Stimulated activated CD8-positive, alpha-beta memory T cell treated with anti-CD3 and anti-CD28 coated beads, Interleukin-12 subunit alpha, Interleukin-12 subunit beta, amount 100 ng/mL, for 24 hours (primary cell): ENCODE results near the gene CACNA1H.
"Not testable (repeated sequence)": the region's sequence is repeated elsewhere in the genome, so short reads cannot be mapped to it uniquely, and the experiment has no call there.

ENCODE experiments used
- DNase-seq: peaks from one replicate; pipeline ENCODE4 v3.0.0-alpha.2; 2020; ENCODE audit errors: extremely low read depth

The CACNA1H gene

DNA sequence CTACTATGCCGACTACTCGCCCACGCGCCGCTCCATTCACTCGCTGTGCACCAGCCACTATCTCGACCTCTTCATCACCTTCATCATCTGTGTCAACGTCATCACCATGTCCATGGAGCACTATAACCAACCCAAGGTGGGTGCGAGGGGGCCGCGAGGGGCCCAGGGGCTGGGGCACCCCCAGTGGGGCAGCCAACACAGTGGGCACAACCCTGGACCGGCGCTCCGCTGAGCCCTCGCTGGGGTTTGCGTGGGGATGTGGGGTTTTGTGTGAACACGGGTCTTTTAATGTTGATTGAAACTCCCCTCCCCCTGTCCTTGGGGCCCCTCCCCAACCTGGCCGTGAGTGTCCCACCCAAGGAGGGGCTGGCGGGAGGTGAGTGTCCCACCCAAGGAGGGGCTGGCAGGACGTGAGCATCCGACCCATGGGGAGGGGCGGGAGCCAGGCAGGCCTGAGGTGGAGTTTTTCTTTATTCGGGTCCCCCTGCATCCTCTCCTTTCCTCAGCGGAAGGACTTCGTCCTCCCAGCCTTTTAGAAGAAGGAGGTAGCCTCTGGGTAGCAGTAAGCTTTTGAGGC, 61.0 kb downstream of the CACNA1H start:
- DNase-seq = no peak

DNA sequence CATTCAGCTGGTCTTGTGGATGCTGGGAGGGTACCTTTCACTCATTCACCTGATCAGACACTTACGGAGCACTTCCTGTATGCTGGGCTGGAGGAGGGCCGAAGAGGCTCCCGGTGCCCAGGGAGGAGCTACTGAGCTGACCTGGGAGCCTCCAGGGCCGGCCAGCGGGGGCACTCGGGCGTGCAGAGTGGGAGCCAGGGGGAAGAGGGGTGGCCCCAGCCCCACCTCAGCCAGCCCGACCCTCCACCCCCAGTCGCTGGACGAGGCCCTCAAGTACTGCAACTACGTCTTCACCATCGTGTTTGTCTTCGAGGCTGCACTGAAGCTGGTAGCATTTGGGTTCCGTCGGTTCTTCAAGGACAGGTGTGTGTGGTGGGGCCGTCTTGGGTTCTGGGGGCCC, 61.8 kb downstream of the CACNA1H start:
- DNase-seq = no peak

DNA sequence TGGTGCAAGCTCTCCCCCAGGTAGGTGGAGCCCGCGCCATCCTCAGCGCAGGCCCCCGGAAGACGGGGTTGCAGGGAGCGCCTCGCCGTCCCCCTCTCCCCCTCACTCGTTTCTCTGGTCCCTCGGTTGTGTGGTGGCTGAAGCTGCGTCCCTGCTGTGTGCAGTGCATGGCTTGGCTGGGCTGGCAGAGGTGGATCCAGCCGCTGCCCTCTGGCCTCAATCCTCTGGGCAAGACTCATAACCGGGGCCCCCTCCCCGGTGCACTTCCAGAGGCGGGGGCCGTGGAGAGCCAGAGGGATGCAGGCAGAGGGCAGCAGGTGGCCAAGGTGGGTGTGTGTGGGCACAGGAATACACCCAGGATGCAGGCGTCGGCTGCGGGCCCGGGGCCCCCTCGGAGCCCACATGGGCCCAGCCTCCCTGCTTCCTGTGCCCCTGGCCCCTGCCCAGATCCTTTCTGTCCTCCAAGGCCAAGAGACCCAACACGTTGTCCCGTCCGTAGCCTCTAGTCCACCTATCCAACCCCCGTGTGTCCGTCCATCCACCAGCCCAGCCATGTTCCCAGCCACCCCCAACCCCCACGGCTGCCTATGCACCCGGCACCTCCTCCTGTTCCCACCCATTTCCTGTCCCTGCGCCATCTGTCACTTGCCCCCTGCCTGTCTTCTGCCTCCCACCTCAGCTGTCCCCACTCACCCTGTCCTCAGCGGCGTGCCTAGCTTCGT, 62.8 kb downstream of the CACNA1H start:
- no peak for DNase-seq

DNA sequence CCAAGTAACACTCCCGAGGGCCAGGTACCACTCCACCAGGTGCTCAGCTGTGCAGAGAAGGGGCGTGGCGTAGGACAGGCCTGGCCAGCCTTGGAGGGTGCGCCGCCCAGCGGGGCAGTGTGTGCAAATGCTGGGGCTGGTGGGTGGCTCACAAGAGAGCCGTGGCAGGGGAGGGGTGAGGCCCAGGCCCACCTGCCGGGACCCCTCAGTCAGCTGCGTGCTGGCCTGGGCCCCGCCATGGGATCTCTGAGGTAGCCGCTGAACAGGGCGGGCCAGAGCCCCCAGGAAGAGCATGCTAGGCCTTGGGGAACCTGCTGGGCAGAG, 63.4 kb downstream of the CACNA1H start:
- DNase-seq = no peak

DNA sequence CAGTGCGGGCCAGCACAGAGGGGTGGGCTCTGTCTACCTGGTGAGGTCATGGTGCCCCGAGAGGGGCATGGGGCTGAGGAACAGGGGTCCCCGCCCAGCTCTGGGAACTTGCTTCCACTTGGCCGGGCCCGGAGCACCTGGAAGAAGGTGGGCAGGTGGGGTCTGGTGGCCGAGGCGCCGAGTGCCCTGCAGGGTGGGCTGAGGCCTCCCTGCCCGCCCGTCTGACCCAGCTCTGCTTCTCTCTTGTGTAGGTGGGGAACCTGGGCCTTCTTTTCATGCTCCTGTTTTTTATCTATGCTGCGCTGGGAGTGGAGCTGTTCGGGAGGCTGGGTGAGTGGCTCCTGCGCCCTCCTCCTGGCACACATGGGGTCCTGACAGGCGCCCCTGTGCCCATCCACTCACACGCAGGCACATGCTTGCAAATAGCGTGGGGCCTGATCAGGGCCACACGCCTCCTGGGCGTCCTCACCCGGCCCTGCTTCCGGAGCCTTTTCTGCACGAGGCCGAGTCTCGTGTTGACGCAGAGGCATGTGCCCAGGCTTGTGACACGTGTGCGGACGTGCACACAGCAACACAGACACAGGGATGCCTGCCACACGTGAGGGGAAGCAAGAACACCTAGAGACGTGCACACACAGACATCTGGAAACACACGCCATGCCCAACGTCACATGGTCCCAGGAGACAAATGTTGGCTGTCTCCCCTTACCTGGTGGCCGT, 63.9 kb downstream of the CACNA1H start:
- no peak for DNase-seq

DNA sequence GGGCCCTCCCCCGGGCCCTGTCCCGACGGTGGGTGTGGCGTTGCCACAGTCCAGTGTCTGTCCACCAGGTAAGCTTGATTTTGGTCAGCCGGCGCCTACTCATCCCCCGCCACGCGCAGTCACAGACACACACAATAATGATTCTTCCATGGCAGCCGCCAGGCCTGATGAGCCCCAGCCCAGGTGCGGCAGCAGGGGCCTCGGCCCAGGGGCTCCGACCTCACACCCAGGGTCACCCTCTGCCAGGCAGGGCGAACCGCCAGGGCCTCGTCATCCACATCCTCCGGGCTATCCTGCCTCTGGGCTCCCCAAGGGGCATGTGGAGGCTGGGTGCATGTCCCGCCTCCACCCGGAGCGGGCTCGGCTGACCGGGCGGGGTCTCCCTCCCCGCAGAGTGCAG, 64.6 kb downstream of the CACNA1H start:
- DNase-seq = no peak

DNA sequence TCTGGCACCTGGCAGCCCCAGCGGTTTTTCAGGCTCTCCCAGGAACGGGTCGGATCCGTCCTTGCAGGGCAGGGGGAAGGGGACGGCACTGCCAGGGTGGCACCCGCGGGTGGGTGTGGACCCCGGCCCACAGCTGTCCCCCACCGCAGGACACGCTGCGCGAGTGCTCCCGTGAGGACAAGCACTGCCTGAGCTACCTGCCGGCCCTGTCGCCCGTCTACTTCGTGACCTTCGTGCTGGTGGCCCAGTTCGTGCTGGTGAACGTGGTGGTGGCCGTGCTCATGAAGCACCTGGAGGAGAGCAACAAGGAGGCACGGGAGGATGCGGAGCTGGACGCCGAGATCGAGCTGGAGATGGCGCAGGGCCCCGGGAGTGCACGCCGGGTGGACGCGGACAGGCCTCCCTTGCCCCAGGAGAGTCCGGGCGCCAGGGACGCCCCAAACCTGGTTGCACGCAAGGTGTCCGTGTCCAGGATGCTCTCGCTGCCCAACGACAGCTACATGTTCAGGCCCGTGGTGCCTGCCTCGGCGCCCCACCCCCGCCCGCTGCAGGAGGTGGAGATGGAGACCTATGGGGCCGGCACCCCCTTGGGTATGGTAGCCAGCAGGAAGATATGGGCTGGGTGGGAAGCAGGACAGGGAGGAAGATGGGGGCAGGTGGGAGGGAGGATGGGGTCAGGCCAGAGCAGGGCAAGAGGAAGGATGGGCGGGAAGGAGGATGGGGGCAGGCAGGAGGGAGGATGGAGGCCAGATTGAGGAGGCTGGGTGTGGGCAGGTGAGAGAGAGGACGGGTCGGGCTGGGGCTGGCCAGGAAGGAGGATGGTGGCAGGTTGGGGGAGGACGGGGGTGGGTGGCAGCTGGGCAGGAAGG, 65.4 kb downstream of the CACNA1H start:
- no peak for DNase-seq

DNA sequence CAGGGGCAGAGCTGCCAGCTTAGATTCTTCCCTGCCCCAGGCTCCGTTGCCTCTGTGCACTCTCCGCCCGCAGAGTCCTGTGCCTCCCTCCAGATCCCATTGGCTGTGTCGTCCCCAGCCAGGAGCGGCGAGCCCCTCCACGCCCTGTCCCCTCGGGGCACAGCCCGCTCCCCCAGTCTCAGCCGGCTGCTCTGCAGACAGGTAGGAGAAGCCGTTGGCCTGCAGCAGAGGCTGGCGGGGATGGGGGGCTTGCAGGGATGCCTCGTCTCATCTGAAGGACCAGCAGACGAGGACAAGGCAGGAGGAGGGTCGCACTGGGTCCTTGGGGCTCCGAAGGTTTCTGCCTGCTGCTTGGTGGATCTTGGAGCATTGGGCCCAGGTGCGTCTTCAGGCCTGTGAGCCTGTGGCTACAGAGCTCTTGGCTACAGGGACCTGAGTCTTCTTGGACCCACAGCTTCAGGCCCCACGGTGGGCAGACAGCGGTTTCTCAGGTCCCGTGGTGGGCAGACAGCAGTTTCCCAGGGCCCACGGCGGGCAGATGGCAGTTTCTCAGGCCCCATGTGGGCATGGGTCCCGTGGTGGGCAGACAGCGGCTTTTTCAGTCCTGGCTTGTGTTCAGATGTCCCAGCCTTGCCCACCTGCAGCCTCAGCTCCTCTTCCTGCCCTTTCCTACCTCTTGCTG, 66.2 kb downstream of the CACNA1H start:
- DNase-seq = no peak

DNA sequence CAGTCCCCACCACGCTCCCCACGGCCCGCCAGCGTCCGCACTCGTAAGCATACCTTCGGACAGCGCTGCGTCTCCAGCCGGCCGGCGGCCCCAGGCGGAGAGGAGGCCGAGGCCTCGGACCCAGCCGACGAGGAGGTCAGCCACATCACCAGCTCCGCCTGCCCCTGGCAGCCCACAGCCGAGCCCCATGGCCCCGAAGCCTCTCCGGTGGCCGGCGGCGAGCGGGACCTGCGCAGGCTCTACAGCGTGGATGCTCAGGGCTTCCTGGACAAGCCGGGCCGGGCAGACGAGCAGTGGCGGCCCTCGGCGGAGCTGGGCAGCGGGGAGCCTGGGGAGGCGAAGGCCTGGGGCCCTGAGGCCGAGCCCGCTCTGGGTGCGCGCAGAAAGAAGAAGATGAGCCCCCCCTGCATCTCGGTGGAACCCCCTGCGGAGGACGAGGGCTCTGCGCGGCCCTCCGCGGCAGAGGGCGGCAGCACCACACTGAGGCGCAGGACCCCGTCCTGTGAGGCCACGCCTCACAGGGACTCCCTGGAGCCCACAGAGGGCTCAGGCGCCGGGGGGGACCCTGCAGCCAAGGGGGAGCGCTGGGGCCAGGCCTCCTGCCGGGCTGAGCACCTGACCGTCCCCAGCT, 67.3 kb downstream of the CACNA1H start:
- DNase-seq = no peak

DNA sequence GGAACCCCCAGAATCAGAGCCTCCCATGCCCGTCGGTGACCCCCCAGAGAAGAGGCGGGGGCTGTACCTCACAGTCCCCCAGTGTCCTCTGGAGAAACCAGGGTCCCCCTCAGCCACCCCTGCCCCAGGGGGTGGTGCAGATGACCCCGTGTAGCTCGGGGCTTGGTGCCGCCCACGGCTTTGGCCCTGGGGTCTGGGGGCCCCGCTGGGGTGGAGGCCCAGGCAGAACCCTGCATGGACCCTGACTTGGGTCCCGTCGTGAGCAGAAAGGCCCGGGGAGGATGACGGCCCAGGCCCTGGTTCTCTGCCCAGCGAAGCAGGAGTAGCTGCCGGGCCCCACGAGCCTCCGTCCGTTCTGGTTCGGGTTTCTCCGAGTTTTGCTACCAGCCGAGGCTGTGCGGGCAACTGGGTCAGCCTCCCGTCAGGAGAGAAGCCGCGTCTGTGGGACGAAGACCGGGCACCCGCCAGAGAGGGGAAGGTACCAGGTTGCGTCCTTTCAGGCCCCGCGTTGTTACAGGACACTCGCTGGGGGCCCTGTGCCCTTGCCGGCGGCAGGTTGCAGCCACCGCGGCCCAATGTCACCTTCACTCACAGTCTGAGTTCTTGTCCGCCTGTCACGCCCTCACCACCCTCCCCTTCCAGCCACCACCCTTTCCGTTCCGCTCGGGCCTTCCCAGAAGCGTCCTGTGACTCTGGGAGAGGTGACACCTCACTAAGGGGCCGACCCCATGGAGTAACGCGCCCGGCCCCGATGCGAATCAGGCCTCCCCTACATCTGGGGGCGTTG, 68.1 kb downstream of the CACNA1H start:
- DNase-seq = no peak

DNA sequence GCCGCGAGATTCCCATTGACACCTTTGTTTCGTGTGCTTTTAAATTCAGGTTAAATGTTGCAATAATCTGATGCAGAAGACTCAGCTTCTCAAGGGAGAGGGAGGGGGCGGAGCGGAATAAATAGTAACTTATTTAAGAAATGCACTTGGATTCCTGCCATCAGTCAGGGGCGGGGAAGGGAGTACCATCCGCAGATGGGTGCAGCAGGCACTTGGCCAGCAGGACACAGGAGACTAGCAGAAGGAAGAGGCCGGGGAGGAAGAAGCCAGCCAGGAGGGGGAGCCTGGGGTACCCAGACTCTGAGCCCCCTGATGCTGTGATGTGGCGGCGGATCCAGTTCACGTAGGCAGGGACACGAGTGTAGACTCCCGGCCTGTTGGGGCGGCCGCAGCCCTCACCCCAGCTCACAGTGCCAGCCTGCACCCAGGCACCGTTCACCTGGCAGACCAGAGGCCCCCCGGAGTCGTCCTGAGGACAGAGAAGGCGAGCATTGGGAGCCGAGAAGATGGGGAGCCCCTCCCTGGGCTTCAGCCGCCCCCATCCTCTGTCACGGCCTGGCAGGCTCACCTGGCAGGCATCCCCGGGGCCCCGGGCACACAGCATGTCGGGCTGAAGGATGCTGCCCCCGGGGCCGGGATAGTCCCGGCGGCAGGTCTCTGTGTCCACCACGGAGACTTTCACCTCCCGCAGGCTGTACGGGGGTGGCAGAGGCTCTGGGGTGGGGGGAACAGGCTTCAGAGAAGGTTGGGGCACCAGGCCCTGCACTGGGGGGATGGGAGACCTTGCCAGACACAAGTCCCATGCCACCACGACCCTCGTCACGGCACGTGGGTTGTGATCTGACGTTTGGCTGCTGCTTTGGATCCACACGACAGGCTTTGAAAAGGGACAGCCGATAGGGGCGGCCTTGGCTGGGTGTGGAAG, 69.0 kb downstream of the CACNA1H start:
- DNase-seq = no peak

DNA sequence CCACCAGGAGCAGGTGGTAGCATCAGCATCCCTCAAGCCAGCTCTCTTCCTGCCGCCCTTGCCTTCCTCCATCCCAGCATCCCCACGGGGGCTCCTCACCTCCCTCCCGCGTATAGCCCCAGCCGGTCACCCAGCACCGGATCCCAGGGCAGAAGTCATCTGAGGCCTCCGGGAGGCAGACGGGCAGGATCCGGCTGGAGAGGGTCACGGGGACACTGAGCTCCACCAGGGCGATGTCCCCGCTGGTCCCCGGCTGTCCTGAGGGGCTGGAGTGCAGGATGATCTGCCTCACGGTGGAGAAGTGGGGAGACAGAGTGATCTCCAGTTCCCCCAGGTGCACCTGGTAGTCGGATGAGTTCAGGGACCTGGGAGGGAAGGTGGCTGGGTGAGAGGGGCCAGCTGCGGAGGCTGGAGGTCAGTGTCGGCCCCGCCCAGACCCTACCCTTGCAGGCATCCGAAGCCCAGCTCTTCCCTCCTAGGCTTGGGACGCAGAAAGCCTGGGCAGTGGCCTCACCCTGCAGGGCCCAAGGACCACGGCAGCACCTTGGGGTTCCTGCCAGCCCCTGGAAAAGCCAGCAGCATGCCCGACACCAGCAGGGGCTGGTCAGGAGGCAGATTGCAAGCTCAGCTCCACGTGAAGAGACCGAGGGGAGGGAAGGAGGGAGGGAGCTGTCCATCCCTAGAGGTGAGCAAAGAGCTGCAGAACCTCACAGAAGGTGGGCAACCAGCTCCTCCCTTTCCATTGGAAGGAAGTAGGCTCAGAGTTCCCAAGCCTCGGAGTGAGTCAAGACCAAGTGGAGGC, 69.8 kb downstream of the CACNA1H start:
- DNase-seq = no peak

DNA sequence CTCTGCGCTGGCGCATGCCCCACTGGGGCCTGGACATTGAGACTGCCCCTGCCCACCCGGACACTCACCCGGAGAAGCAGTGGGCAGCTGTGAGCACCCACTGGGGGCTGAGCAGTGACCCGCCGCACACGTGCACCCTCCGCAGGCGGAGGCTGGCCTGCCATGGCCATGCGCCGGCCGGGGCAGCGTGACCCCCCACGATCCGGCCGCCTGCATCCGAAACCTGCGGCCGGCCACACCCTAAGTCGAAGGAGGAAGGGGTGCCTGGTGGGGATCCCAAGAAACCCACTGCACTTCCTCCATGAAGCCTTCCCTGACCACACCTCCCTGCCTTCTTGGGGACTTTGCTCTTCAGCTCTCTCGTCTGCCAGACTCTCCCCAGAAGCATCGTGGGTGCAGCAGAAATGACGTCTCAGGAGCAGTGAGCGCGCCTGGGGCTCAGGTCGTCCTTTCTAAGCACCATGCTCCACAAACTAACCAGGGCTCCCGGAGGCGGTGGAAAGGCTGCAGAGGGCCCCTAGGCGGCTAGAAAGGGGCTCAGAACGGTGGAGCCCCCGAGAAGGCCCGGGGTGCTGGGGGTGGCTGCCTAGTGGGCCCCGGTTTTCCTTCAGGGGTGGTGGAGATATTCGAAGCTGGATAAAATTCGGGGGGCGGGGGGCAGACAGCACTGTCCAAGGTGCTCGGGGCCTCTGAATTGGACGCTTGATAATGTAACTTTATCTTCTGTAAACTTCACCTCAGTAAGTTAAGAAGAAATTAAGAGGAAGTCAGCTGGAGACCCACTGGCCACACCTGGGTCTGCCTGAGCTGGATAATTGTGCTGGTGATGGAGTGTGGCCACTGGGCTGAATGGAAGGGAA, 70.7 kb downstream of the CACNA1H start:
- no peak for DNase-seq

DNA sequence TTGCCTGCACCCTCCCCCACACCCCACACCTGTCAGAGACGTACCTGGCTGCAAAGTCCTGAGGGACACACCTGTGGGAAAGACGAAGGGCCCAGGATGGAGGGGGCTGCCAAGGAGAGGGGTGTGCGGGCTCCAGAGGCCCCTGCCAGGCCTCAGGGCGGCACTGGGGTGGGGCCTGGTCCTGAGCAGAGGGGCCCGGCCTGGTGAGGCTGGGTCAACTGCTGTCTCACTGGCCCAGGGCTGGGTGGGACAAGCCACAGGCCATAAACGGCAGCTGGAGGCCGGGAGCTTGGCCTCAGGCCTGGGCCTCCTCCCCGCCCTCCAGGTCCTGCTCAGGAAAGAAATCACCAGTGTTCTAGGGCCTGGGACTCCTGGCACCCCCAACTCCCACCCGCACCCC, 71.7 kb downstream of the CACNA1H start:
- no peak for DNase-seq

DNA sequence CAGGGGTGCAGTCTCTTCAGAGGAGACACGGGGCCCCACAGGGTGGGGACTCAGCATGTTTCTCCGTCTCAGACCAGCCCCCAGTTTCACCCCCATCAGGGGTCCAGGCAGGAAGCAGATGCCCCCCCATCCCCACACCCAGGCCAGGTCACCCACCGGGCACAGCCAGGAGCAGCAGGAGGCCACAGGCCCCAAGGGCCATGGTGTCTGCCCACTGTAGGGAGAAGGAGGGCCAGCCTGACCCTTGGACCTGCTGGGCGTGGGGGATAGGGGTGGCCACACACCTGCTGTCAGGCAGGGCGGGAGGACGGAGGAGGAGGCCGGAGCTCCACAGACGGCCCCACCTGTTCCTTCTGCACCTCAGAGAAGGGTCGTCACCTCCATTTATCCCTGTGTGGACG, 72.1 kb downstream of the CACNA1H start, which contains the start of gene TPSG1:
Gene TPSG1 (minus strand): TSS at position 218 of the 401 bp plus-strand sequence. CDS start 16 bp downstream, at position 202.
- no peak for DNase-seq

DNA sequence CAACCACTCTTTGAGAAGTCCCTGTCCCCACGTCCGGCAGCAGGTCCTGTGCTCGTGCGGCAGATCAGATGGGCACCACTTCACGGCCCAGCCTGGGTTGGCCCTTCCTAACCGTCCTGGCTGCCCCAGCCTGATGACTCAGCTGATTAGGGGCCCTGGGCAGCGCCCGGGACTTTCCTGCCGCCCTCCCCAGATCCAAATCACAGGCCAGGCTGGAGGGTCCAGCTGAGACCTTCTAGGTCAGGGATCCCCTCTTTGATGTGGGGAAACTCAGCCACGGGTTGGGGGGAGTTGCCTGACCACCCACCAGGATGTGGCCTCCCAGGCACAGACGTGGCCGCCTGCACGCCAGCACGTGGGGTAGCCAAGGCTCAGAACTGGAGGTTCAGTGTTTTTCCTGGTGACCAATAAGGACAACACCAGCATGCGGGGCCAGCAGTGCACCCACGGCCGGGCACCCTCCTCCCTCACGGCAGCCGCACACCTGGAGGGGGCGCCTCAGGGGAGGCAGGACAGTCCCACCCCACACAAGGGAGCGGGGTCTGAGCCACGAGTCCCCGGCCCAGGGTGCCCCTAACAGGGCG, 72.9 kb downstream of the CACNA1H start:
- DNase-seq = not testable (repeated sequence)

DNA sequence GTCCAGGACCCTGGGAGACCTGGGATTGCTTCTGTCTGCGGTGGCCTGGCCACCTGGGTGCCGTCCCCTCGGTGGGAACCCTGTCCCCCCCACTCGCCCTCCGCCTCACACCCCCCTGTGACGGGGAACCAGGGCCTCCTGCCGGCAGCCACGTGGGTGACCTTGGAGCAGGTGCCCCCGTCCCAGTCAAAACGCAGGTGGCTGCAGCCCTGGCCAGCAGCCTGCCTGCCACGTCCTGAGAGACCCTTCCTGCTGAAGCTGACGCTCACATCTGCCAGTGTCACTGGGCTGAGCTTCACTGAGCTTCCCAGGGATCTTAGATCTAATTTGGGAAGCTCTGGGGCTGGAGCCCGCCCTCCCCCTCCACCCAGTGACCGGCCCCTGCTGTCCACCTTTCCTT, 73.8 kb downstream of the CACNA1H start:
- DNase-seq = not testable (repeated sequence)
